ENCODE measurements around the gene STX1A. TPM values are rescaled to one million over a fixed set of nuclear protein-coding genes. Genes with fewer than 3 reads are reported as not detected.

The STX1A gene
- 0.27 TPM for total RNA-seq

- DNase-seq (ENCODE audit: low read depth in 2 of 3, low spot score in 2 of 3) = peak in 1 of 3 donors; percentile 49
Measured at GRCh38 chr7:73718905-73719805, at the start of gene STX1A. STX1A (minus strand) TSS chr7:73719669; CDS start chr7:73719631, 38 bp downstream.

GRCh38 chr7:73768641-73769480 is 49.4 kb upstream of the STX1A start:
- no peak for DNase-seq (ENCODE audit: low read depth in 2 of 3, low spot score in 2 of 3)

GRCh38 chr7:73766556-73767229 is 47.2 kb upstream of the STX1A start:
- no peak for DNase-seq (ENCODE audit: low read depth in 2 of 3, low spot score in 2 of 3)

GRCh38 chr7:73762659-73762999 is 43.2 kb upstream of the STX1A start:
- DNase-seq (ENCODE audit: low read depth in 2 of 3, low spot score in 2 of 3) = no peak

GRCh38 chr7:73761854-73762658 is 42.6 kb upstream of the STX1A start:
- DNase-seq (ENCODE audit: low read depth in 2 of 3, low spot score in 2 of 3) = no peak

GRCh38 chr7:73758581-73759138 is 39.2 kb upstream of the STX1A start:
- no peak for DNase-seq (ENCODE audit: low read depth in 2 of 3, low spot score in 2 of 3)

- DNase-seq (ENCODE audit: low read depth in 2 of 3, low spot score in 2 of 3) = peak in 1 of 3 donors; percentile 63
Measured at GRCh38 chr7:73749931-73750776, 30.7 kb upstream of the STX1A start.

GRCh38 chr7:73746378-73746777 is 26.9 kb upstream of the STX1A start:
- DNase-seq (ENCODE audit: low read depth in 2 of 3, low spot score in 2 of 3) = no peak

GRCh38 chr7:73742753-73743641 is 23.5 kb upstream of the STX1A start:
- DNase-seq (ENCODE audit: low read depth in 2 of 3, low spot score in 2 of 3) = no peak

- no peak for DNase-seq (ENCODE audit: low read depth in 2 of 3, low spot score in 2 of 3)
Measured at GRCh38 chr7:73742338-73742752, 22.9 kb upstream of the STX1A start.

- no peak for DNase-seq (ENCODE audit: low read depth in 2 of 3, low spot score in 2 of 3)
Measured at GRCh38 chr7:73741600-73741999, 22.1 kb upstream of the STX1A start.

GRCh38 chr7:73740771-73741170 is 21.3 kb upstream of the STX1A start:
- no peak for DNase-seq (ENCODE audit: low read depth in 2 of 3, low spot score in 2 of 3)

GRCh38 chr7:73740212-73740611 is 20.7 kb upstream of the STX1A start:
- no peak for DNase-seq (ENCODE audit: low read depth in 2 of 3, low spot score in 2 of 3)

GRCh38 chr7:73739387-73739767 is 19.9 kb upstream of the STX1A start:
- no peak for DNase-seq (ENCODE audit: low read depth in 2 of 3, low spot score in 2 of 3)

GRCh38 chr7:73738612-73739386 is 19.3 kb upstream of the STX1A start, which contains the start of gene ABHD11:
ABHD11 (minus strand) TSS chr7:73738802; CDS start chr7:73738770, 32 bp downstream.
- peak; percentile 94 to 99 (median 96) for DNase-seq (ENCODE audit: low read depth in 2 of 3, low spot score in 2 of 3)

- DNase-seq (ENCODE audit: low read depth in 2 of 3, low spot score in 2 of 3) = peak in 2 of 3 donors; percentile 60 to 65
Measured at GRCh38 chr7:73738220-73738611, 18.7 kb upstream of the STX1A start.

All from hematopoietic multipotent progenitor cell (in vitro differentiated cells).